GM21576 (cell line): ENCODE measurements around the gene PLET1.
"Not testable (repeated sequence)": the region's sequence is repeated elsewhere in the genome, so short reads cannot be mapped to it uniquely, and the experiment has no call there.

Source experiments
- ATAC-seq: cut with Tn5 transposase; IDR thresholded peaks from one replicate; pipeline ENCODE4 v1.9.1; 2021; ENCODE audit warnings: mild to moderate bottlenecking, moderate library complexity; ENCODE audit not compliant: unreplicated experiment

PLET1 gene

GRCh38 chr11:112216561-112217105 lies 44.0 kb downstream of the PLET1 start:
- no peak for ATAC-seq

- no peak for ATAC-seq
These were observed 45.0 kb downstream of the PLET1 start for GRCh38 chr11:112215621-112216020.

- no peak for ATAC-seq
These were observed 46.9 kb downstream of the PLET1 start for GRCh38 chr11:112213753-112214152.

- ATAC-seq = no peak
These were observed 48.0 kb downstream of the PLET1 start for GRCh38 chr11:112212710-112213109.

- no peak for ATAC-seq
These were observed 48.4 kb downstream of the PLET1 start for GRCh38 chr11:112212290-112212689.

GRCh38 chr11:112211536-112211935 lies 49.1 kb downstream of the PLET1 start:
- no peak for ATAC-seq

GRCh38 chr11:112210890-112211289 lies 49.8 kb downstream of the PLET1 start:
- no peak for ATAC-seq

GRCh38 chr11:112206071-112206470 lies 54.6 kb downstream of the PLET1 start:
- ATAC-seq = no peak

- ATAC-seq = no peak
These were observed 60.4 kb downstream of the PLET1 start for GRCh38 chr11:112200252-112200651.

- ATAC-seq = not testable (repeated sequence)
These were observed 61.6 kb downstream of the PLET1 start for GRCh38 chr11:112199101-112199500.
